Small intestine (tissue), 7 donors: ENCODE data around the gene RASGEF1C. TPM values are rescaled to one million over a fixed set of nuclear protein-coding genes. Genes with fewer than 3 reads are reported as not detected.

ENCODE experiments used
- DNase-seq, 2 donors: peaks; one replicate each; pipeline versions ENCODE4 v3.0.0 to v3.0.0-alpha.2; 2013
- FAIRE-seq: peaks from 2 replicates; lab custom pipeline; 2012; peaks lifted over from hg19 to GRCh38; lab: Jason Lieb, UNC
- H3K27ac ChIP-seq, 3 donors: one replicate each; pipeline ENCODE4 v1.5.1; 2013; ENCODE audit warnings: low read length in 2 of 3, mild to moderate bottlenecking in 2 of 3, control low read depth in 1 of 3, inconsistent platforms in 1 of 3, low read depth in 1 of 3, moderate library complexity in 1 of 3
- H3K27me3 ChIP-seq, 3 donors: one replicate each; pipeline ENCODE4 v1.6.1; 2013; ENCODE audit warnings: low read length in 3 of 3, inconsistent platforms in 1 of 3; ENCODE audit not compliant: control insufficient read depth in 3 of 3, insufficient read depth in 3 of 3
- H3K36me3 ChIP-seq, 3 donors: one replicate each; pipeline ENCODE4 v1.6.1; 2013; ENCODE audit warnings: low read length in 3 of 3, inconsistent platforms in 1 of 3, low read depth in 1 of 3, mild to moderate bottlenecking in 1 of 3, moderate library complexity in 1 of 3; ENCODE audit not compliant: control insufficient read depth in 3 of 3, insufficient read depth in 2 of 3
- H3K4me1 ChIP-seq, 3 donors: one replicate each; pipeline ENCODE4 v1.6.1; 2013; ENCODE audit warnings: low read length in 2 of 3, inconsistent platforms in 1 of 3, low read depth in 1 of 3, mild to moderate bottlenecking in 1 of 3, moderate library complexity in 1 of 3; ENCODE audit not compliant: control insufficient read depth in 3 of 3, insufficient read depth in 2 of 3
- H3K4me3 ChIP-seq, 3 donors: one replicate each; pipeline ENCODE4 v1.5.1; 2013; ENCODE audit warnings: low read length in 3 of 3, control low read depth in 1 of 3, inconsistent platforms in 1 of 3, low read depth in 1 of 3, mild to moderate bottlenecking in 1 of 3, moderate library complexity in 1 of 3
- H3K9me3 ChIP-seq, 2 donors: one replicate each; pipeline ENCODE4 v1.6.1; 2013; ENCODE audit warnings: low read depth in 1 of 2, low read length in 1 of 2; ENCODE audit not compliant: control insufficient read depth in 2 of 2, insufficient read depth in 1 of 2
- WGBS, 3 donors: extraction: QIAGEN DNeasy Blood & Tissue Kit; methylation state at CpG; one replicate each; pipeline ENCODE4 v1.1.7; 2013; 5-methylcytosine and 5-hydroxymethylcytosine counted together
- polyA plus RNA-seq, 4 donors: library from polyadenylated mRNA; stranded (reverse) in 3 of 4; unstranded in 1 of 4; fragments of 200-250 nt in 3 of 4; fragments of 120-200 nt in 1 of 4; gene quantifications; one replicate each; pipeline versions ENCODE4 v1.2.1 to v1.2.3, GENCODE V29; 2013
- donor health status: healthy with polysubstance abuse.
- donor health status: control.
- donor health status: control.
- donor health status: Bipolar disorder and iron deficiency.
- donor health status: healthy.

Gene RASGEF1C
- polyA plus RNA-seq, 4 donors: 0.37 to 0.54 (median 0.40) TPM; not detected in 1

DNA sequence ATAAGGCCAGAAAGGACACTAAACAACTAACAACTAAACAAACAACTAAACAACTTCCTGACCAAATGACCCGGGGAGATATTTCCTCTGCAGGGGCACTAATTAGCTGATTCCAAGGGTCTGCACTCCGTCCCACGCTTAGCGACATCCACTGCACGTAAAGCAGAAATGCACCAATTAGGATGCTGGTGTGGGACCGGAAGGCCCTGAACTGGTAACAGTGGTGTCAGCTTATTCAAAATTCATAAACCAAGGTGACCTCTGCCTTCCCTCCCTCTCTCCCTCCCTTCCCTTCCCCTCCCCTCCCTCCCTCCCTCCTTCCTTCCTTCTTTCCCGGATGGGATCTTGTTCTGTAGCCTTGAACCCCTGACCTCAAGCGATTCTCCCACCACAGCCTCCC is 9.6 kb downstream of the RASGEF1C start:
- no peak overlapping the region for H3K27ac ChIP-seq
- FAIRE-seq (no peak), DNase-seq (no peak)
- H3K4me1 ChIP-seq: no peaks in the 10 kb centered on the region
- H3K27me3 ChIP-seq: no peaks in the 10 kb centered on the region
- no peaks in the 10 kb centered on the region for H3K9me3 ChIP-seq
- H3K4me3 ChIP-seq: no peak overlapping the region
- no peaks in the 10 kb centered on the region for H3K36me3 ChIP-seq
- 60 to 68% (median 67%) methylated on average over 8 of the region's 8 CpGs for WGBS, 3 donors

DNA sequence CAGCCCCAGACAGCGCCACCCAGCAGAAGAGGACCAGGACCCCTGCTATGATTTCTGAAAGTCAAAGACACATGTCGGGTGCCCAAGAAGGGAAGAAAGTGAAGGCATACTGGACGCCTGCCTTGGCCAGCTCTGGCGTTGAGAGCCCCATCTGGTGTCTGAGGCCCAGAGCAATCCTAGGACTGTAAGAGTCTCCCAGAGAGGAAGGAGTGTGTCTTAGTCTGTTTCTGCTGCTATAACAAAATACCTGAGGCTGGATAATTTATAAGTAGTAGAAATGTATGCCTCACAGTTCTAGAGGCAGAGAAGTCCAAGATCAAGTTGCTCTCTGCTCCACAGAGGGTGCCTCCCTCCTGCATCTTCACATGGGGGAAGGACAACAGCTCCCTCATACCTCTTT is 10.8 kb downstream of the RASGEF1C start:
- H3K36me3 ChIP-seq: no peaks in the 10 kb centered on the region
- no peak overlapping the region for H3K4me3 ChIP-seq
- WGBS, 3 donors: 94 to 97% (median 96%) methylated on average over 4 of the region's 4 CpGs
- H3K27ac ChIP-seq: no peak overlapping the region
- DNase-seq (no peak), FAIRE-seq (no peak)
- no peaks in the 10 kb centered on the region for H3K27me3 ChIP-seq
- no peaks in the 10 kb centered on the region for H3K4me1 ChIP-seq
- H3K9me3 ChIP-seq: no peaks in the 10 kb centered on the region

DNA sequence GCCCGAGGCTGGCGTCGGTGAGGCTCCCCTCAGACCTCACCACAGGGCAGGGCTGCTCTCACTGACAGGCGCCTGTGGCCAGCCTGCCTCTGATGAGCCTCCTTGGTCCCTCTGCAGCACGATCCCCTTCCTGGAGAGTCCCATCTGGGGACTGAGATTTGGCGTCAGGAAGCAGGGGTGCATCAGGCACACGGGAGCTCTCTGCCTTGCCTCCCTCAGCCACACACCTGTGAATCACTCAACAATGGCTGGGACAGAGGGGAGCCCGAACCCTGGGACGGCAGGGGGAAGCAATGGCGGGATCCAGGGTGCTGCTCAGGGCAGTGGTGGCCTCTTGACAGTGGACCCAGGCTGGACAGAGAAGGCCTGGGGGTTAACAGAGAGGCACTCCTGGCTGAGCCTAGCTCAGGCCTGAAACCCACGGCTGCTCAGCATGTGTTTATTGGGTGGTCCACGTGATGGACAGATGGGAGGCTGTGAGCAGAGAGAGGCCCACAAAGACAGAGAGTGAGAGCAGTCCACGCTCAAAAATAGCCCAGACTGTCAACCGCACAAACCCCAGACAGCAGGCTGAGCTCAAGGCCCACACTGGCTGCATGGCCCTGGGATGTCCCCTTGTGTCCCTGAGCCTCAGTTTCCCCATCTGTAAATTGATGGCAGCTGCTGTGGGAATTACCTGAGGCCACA is 11.9 kb downstream of the RASGEF1C start:
- no peak for FAIRE-seq
- 74 to 80% (median 75%) methylated on average over 14 of the region's 14 CpGs for WGBS, 3 donors

GRCh38 chr5:180194410-180195345 is 14.3 kb downstream of the RASGEF1C start:
- DNase-seq: no peak

More for the DNA sequence above, 11.9 kb downstream of the RASGEF1C start:
- H3K9me3 ChIP-seq: no peaks in the 10 kb centered on the region
- H3K27me3 ChIP-seq: no peaks in the 10 kb centered on the region
- no peaks in the 10 kb centered on the region for H3K36me3 ChIP-seq
- DNase-seq: no peak
- H3K4me1 ChIP-seq: no peaks in the 10 kb centered on the region
- no peak overlapping the region for H3K27ac ChIP-seq
- no peak overlapping the region for H3K4me3 ChIP-seq

GRCh38 chr5:180193749-180194375 is 15.1 kb downstream of the RASGEF1C start:
- Histone ChIP-seq H3K27ac (no peak overlapping the region), H3K27me3 (no peaks in the 10 kb centered on the region), H3K4me3 (no peak overlapping the region), H3K4me1 (no peaks in the 10 kb centered on the region), H3K36me3 (no peaks in the 10 kb centered on the region), H3K9me3 (no peaks in the 10 kb centered on the region)
- WGBS, 3 donors: 95% methylated on average over 24 of the region's 24 CpGs
- FAIRE-seq (no peak), DNase-seq (no peak)

More at GRCh38 chr5:180194410-180195345, 14.3 kb downstream of the RASGEF1C start:
- Histone ChIP-seq H3K27ac (no peak overlapping the region), H3K4me1 (no peaks in the 10 kb centered on the region), H3K4me3 (no peak overlapping the region), H3K36me3 (no peaks in the 10 kb centered on the region), H3K9me3 (no peaks in the 10 kb centered on the region), H3K27me3 (no peaks in the 10 kb centered on the region)
- 83 to 84% (median 84%) methylated on average over 33 to 34 of the region's 34 CpGs for WGBS, 3 donors
- FAIRE-seq: no peak

GRCh38 chr5:180191716-180192115 is 17.3 kb downstream of the RASGEF1C start:
- H3K4me1 ChIP-seq: no peaks in the 10 kb centered on the region
- WGBS, 3 donors: 55 to 56% (median 55%) methylated on average over 6 of the region's 6 CpGs

DNA sequence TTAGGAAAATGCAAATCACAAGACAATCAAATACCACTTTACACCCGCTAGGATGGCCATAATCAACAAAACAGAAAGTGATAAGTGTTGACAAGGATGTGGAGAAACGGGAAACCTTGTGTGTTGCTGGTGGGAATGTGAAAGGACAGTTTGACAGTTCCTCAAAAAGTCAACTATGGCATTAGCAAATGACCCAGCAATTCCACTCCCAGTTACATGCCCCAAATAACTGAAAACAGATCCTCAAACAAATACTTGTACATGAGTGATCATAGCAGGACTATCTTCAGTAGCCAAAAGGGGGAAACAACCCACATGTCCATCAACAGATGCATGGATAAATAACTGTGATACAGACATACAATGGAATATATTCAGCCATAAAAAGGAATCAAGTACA is 21.2 kb downstream of the RASGEF1C start:
- Histone ChIP-seq H3K36me3 (no peaks in the 10 kb centered on the region), H3K9me3 (no peaks in the 10 kb centered on the region), H3K4me1 (no peaks in the 10 kb centered on the region), H3K27me3 (no peaks in the 10 kb centered on the region), H3K4me3 (no peak overlapping the region), H3K27ac (no peak overlapping the region)
- DNase-seq (no peak), FAIRE-seq (no peak)
- 54 to 69% (median 64%) methylated on average over 2 of the region's 2 CpGs for WGBS, 3 donors

More at GRCh38 chr5:180191716-180192115, 17.3 kb downstream of the RASGEF1C start:
- Histone ChIP-seq H3K9me3 (no peaks in the 10 kb centered on the region), H3K27me3 (no peaks in the 10 kb centered on the region), H3K27ac (no peak overlapping the region), H3K4me3 (no peak overlapping the region), H3K36me3 (no peaks in the 10 kb centered on the region)
- FAIRE-seq (no peak), DNase-seq (no peak)

DNA sequence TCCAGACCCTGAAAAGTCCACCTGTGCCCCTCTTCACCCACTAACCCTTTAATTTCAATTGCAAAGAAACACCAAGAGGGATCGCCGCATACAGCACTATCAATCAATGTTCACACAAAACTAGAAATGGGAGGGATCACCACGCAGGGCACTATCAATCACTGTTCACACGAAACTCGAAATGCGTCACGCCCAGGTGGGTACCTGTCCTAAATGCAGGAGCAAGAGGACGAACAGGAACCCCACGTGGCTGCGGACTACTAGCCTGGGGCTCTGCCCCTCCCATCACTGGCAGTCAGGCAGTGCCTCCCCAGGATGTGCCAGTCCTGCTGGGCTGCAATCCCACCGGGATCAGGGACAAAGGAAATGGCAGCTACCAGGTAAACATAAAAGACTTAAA is 28.2 kb downstream of the RASGEF1C start:
- Histone ChIP-seq H3K27me3 (no peaks in the 10 kb centered on the region), H3K27ac (no peak overlapping the region), H3K36me3 (no peaks in the 10 kb centered on the region), H3K4me1 (no peaks in the 10 kb centered on the region), H3K4me3 (no peak overlapping the region), H3K9me3 (no peaks in the 10 kb centered on the region)
- DNase-seq (no peak), FAIRE-seq (no peak)
- WGBS, 3 donors: 70 to 79% (median 78%) methylated on average over 11 of the region's 11 CpGs
